Erythroblast (primary cell): Measurements from ENCODE around the gene FNTB.
A peak's percentile ranks its signal among the peaks of the same experiment; 100 is the strongest.

Experiments used
- DNase-seq, 2 experiments: peaks; one replicate each; lab custom pipeline; 2025; lab: John Stamatoyannopoulos, UW
- GATA1 ChIP-seq: IDR thresholded peaks from 2 replicates; pipeline ENCODE4 v1.6.1; 2011; ENCODE audit warnings: low read depth, mild to moderate bottlenecking, control low read depth, low read length, moderate library complexity
- POLR2A ChIP-seq: IDR thresholded peaks from 2 replicates; pipeline ENCODE4 v1.6.1; 2011; ENCODE audit warnings: mild to moderate bottlenecking, low read length

The FNTB gene

DNA sequence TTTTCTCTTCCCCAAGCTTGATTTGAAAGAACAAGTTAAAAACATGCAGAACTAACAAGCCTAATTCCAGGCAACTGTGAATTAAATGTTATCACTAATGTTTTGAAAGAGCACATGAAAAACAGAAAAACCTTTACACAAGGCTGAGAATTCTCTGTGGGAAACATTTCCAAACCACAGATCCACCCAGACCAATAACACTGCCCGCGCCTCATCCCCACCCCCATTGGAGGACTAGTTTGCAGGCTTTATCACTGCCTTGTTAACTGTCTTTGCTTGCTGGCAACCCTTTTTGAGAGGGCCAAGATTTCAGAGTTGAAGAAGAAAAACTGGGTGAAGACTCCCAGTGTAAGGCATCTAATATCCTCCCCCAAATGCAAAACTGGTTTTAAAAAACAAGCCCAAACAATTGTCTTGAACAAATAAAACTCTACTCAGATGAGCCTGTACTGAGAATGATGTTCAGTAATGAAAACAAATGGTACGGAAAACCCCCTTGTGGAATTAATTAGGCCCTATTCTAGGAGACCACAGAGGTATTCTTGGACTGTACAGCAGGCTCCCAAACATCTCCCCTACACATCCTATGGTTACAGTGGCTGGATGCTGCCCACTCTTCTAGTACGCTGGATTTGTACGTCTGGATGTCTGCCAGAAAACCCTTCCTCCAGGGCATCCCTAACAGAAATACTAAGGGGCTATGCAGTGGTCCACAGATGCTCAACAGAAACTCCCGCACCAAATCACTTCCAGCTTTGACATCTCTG lies 109.8 kb downstream of the FNTB start:
- TF ChIP-seq POLR2A (no peak), GATA1 (no peak)
- DNase-seq, result peak; percentile 58

- peak in 1 of 2 experiments; percentile 49 for DNase-seq
- no peak for TF ChIP-seq GATA1
- no peak for TF ChIP-seq POLR2A
These were observed 111.9 kb downstream of the FNTB start for GRCh38 chr14:65098586-65098985.

DNA sequence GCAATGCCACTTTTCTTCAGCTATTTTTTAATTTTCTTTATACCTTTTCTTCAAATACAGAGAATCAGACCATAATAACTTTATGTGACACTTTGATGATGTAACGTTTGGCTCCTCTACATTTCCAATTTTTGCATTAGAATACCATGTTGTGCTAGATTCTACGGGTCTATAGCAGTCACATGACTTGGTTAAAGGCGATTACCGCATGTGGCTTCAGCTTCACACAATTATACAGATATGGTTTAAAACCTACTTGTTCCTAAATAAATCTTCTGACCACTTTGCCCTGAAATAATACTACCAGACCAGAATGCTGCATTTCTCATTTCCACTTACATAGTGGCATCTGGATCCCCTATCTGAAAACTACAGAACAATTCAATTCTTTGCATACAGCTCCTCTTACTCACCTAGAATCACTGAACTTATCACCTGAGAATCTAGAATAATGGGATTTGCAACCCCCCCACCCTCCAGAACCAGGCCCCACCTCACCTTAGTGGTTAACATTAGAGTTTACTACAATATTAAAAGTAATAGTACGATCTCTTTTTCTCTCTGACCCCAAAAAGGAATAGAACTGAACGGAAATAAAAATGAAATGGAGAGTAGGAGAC lies 114.3 kb downstream of the FNTB start:
- peak in 1 of 2 experiments; percentile 28 for DNase-seq
- no peak for TF ChIP-seq GATA1
- TF ChIP-seq POLR2A, result no peak

DNA sequence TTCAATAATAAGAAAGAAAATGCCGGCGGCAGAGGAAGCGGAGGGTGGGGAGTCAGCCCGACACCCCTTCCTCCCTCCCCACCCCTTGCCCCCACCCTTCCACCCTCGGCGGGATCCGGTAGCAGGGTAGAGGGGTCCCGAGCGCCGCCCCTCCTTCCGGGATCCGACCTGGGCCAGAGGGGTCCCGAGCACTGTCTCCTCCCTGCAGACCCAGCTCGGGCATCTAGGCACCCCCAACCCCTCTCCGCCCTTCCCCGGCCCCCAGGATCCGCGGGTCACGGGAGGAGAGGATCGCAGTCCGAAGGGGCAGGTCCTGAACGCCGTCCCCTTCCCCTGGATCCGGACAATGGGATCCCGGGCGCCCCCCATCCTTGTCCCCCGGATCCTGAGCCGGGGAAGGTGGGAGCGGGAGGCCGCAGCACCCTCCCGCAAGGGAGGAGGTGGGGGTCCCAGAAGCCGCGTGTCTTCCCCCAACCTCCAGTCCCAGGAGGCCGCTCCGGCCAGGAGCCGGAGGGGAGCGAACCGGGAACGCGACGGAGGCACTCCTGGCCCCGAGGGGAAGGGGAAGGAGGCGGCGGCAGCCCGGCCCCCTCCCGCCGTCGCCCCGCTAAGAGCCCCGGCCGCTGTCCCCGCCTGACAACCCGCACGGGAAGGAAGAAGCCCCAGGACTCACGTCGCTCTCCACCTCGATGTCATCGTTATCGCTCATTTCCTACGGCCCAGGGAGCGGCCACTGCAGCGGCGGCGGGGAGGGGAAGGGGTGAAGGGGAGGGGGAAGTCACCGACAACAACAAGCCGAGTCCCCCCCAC lies 115.1 kb downstream of the FNTB start:
- peak in 1 of 2 experiments; percentile 40 for DNase-seq
- TF ChIP-seq POLR2A (no peak), GATA1 (no peak)

GRCh38 chr14:65102441-65103149 lies 115.9 kb downstream of the FNTB start, which contains the start of gene MAX:
Gene MAX, minus strand, starts transcription at chr14:65102517. Its CDS starts 178 bp downstream, at chr14:65102339.
- peak; percentile 98 for DNase-seq
- TF ChIP-seq GATA1 (no peak), POLR2A (peak; percentile 39)

DNA sequence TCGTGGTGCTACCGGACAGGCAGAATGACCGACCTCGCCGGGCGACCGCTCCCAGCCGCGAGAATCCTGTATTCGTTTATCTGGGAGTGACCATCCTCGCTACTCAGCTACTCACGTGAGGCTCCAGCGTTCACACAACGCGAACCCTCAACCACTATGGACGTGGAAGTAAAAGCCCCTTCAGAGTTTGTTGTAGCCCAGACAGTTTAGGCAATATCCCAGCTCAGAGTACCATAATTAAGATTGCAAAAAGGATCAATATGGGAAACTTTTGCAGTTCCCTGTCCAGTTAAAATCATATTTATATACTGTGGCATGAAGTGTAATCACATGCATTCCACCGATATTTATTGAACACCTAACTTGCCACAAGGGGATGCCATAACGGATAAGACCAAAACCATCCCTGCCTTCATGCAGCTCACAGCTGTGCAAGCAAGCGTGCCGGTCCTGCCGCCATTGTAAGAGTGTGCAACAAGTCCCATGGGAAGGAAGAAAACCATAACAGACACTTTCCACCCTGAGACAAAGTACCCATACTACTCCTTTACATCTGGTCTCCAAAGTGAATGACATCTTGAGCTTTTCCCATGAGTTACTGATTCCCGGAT lies 116.6 kb downstream of the FNTB start:
- TF ChIP-seq POLR2A (no peak), GATA1 (no peak)
- DNase-seq, result peak; percentile 37 to 44

- no peak for TF ChIP-seq POLR2A
- TF ChIP-seq GATA1, result no peak
- DNase-seq, result no peak
These were observed 118.1 kb downstream of the FNTB start for GRCh38 chr14:65104791-65105190.

GRCh38 chr14:65106316-65106715 lies 119.6 kb downstream of the FNTB start:
- TF ChIP-seq GATA1 (no peak), POLR2A (no peak)
- no peak for DNase-seq

DNA sequence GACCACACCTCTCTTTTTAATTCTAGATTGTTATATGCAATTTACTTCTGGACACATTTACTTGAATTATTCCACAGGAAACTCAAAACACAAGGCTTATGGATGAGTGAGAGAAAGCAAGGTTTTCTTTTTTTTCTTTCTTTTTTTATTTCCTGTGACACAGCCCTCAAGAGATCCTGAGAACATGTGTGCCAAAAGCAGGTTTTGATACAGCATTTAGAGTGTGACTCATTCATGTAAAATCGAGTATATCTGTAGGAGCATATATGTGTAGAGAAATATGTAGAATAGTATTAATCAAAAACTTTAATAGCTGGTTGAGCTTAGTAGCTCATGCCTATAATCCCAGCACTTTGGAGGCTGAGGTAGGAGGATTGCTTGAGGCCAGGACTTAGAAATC lies 120.0 kb downstream of the FNTB start:
- DNase-seq, result no peak
- TF ChIP-seq GATA1, result no peak
- TF ChIP-seq POLR2A, result no peak

DNA sequence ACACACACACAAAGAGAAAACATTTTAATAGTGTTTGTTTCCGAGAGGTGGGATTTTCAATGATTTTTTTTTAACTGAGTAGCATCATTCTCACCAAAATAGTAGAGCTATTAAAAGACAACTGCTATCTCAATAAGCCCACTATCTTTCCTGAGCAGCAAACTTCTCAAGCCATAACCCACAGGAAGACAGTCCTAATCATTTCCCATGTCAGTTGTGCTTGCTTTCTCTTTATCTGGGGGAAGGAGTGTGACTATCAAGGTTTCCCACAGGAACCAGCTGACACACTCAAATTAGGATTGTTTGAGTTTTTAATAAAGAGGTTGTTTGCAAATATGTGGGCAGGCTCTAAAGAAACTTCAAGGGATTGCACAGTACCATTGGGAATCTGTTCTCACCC lies 120.5 kb downstream of the FNTB start:
- peak; percentile 37 to 72 for DNase-seq

GRCh38 chr14:65109357-65109756 lies 122.7 kb downstream of the FNTB start:
- TF ChIP-seq POLR2A (no peak), GATA1 (no peak)
- DNase-seq, result no peak

More for the DNA sequence above, 120.5 kb downstream of the FNTB start:
- TF ChIP-seq POLR2A, result no peak
- no peak for TF ChIP-seq GATA1

- TF ChIP-seq GATA1 (no peak), POLR2A (no peak)
- no peak for DNase-seq
These were observed 123.8 kb downstream of the FNTB start for GRCh38 chr14:65110525-65110924.
